ENCODE data around the gene RAB11FIP5.

Gene RAB11FIP5

GRCh38 chr2:73033142-73033765 is 79.5 kb downstream of the RAB11FIP5 start:
- no peak for DNase-seq

DNA sequence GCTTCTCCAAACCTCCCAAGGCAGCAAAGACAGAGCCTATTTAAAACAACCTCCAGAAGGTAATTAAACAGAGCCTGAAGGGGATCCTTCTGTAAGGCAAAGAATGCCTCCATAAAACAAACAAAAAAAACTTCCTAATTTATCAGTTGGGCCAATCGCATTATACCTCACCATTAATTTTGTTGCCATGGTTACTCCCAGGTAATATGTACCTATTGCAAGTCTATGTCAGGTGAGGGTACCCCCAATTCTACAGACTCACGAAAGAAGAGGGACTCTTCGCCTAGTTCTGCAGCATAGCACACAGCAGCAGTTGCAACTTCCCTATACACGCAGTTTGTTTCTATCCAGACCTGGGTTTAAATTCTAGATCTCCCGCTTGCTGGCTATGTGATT is 80.0 kb downstream of the RAB11FIP5 start:
- no peak for DNase-seq

DNA sequence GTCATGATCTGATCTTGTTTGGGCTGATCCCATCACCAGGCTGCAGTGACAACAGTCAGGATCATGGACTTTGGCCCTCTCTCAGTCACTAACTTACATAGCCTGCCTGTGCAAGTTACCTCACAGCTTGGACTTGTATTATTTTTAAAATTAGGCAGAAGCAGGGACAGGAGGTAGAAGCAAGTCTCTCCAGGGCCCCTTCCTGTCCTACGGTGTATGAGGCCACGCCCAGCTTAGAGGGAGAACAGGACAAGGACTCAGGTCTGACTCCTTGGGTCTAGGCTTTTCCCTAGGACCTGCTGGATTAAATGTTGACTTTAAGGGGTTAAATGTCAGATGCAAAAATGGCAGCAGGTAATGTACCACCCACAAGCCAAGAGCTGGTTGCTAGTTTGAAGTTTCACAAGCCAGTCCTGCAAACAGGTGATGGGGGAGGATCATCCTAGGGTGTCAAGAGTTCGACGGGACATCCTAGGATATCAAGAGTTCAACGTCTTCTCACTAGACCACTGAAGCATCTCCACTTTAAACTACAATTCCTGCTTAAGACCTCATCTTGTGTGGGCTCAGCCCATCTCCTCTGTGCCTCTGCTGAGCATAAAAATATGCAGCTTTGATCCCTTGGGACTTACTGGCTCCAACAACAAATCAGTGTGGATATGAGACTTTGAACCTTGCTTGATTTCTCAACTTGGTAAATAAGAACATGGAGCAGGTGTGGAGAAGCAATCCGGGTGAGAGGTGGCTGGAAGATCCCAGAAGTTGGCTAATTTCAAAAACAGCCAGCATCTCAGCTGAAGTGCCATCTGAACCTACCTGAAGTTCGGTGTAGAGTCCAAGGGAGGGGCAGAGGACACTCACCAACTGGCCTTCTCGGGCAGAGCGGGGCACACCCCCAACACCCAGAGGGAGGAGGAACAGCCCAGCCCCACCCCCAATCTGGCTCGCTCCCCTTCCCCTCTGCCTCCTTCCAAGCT is 80.7 kb downstream of the RAB11FIP5 start:
- DNase-seq = no peak

GRCh38 chr2:73031095-73031678 is 81.6 kb downstream of the RAB11FIP5 start:
- no peak for DNase-seq

GRCh38 chr2:73028841-73029240 is 83.9 kb downstream of the RAB11FIP5 start:
- no peak for DNase-seq

DNA sequence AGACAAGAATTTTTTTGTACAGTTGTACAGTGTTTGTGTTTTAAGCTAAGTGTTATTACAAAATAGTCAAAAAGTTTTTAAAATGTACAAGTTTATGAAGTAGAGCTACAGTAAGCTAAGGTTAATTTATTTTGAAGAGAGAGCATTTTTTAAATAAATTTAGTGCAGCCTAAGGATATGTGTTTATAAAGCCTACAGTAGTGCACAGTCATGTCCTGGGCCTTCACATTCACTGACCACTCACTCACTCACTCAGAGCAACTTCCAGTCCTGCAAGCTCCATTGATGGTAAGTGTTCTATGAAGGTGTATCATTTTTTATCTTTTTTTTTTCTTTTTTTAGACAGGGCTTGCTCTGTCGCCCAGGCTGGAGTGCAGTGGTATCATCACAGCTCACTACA is 85.4 kb downstream of the RAB11FIP5 start:
- no peak for DNase-seq

DNA sequence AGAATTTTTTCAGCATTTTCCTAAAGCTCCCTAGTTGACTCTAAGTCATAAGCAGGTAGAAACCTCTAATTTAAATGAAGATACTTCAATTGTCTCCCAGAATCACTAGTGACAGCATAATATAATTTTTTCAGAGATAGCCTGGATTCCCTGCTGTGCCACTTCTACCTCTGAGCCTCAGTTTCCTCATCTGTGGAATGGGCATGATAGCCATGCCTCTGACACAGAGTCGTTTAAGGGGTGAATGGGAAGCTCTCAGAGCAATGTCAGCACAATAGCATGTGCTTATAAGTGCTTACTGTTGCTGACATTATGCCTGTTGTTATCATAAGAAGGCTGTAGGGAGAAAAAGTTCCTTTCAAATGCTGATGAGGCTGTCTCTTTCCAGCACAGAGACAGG is 89.3 kb downstream of the RAB11FIP5 start:
- no peak for DNase-seq
